Hematopoietic multipotent progenitor cell treated with erythropoietin and hydrocortisone succinate and interleukin-3 and kit ligand, for 6 days (in vitro differentiated cells): Measurements from ENCODE around the gene PTBP3.
A peak's percentile ranks its signal among the peaks of the same experiment; 100 is the strongest.

Experiments
- DNase-seq: peaks from one replicate; pipeline ENCODE4 v3.0.0-alpha.2; 2015

Gene PTBP3

DNA sequence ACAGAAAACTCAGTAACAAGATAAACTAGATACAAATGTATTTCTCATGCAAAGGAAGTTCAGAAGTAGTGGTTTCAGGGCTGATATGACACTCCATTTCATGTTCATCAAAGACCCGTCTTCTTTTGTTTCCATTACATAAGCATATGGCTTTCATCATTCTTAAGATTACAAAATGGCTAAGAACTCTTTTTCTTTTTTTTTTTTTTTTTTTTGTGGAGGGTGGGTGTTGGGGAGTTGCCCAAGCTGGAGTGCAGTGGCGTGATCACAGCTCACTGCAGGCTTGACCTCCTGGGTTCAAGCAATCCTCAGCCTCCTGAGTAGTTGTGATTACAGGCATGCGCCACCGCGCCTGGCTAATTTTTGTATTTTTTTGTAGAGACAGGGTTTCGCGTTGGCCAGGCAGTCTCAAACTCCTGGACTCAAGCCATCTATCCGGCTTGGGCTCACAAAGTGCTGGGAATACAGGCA lies 22.0 kb upstream of the PTBP3 start:
- DNase-seq = peak; percentile 49

GRCh38 chr9:112354081-112354743 lies 20.8 kb upstream of the PTBP3 start:
- no peak for DNase-seq

DNA sequence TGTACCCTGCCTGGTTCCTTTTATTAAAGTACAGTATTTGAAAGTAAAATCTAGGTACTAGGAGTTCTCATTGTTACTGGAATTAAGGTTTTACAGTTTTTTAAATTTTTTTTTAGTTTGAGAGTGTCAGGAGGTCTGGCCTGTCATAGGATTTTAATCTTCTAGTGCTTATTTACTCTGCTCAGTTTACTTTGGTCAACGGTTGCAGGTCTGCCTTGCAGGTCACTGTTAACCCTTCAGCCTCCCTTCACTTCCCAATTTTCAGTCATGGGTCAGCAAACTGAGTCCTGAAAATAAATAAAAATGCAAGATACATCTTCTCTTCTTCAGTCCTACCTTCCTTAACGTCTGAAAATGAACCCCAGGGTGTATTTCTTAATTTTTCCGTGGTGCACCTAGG lies 18.8 kb upstream of the PTBP3 start:
- no peak for DNase-seq

- no peak for DNase-seq
Measured at GRCh38 chr9:112351184-112351583, 17.8 kb upstream of the PTBP3 start.

DNA sequence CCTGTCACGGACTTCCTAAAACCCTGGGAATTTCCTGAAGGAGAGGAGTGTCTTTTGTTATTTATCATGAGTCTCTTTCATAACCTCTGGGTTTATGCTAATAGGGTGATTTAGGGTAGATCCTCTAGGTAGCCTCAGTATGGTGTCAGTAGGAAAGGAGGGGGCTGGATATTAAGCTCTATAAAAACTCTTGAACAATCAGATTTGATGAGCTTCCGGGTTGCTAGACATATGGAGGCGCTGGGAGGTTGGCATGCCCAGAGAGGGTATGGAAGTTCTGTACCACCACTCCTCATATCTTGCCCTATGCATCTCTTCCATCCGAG lies 15.6 kb upstream of the PTBP3 start:
- no peak for DNase-seq

DNA sequence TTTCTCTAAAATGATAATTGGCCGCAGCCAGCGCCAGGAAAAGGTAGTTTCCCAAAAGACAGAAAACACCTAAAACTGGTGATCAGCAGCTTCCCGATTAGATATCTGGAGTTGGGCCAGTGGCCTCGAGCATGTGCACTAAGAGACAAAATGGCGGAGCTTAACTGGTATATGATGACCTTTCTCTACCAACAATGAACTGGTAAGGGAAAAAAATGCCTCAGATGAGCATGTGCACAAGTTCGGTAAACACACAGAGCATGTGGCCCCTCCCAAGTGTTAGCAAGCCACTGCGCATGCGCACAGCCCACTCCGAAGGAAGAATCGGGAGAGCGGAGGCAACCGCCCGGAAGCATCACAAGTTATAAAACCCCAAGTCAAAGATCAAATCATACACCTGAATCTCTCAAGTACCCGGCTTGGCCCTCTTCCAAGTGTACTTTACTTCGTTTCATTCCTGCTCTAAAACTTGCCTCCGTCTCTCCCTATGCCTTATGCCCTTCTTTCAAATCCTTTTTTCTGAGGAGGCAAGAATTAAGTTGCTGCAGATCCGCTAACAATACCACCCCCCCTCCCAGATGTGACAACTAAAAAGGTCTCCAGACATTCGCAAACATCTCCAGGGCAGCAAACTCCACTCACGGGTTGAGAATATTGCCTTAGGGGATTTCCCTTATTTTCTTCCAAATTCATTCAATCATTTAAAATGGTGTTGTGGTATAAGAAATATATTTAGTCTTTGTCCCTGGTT lies 15.0 kb upstream of the PTBP3 start:
- DNase-seq = peak; percentile 82

DNA sequence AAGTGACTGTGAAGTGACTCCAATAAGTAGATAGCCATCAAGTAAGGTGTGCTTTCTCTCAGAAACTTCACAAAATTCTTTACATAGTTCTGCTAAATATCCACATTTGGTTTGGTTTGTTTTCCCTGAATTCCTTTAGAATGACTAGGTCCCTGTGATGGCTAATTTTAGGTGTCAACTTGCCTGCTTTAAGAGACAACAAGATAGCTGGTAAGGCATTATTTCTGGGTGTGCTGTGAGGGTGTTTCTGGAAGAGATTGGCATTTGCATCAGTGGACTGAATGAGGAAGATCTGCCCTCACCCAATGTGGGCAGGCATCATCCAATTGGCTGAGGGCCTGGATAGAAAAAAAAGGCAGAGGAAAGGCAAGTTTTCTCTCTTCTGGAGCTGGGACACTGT lies 8.3 kb upstream of the PTBP3 start:
- no peak for DNase-seq

DNA sequence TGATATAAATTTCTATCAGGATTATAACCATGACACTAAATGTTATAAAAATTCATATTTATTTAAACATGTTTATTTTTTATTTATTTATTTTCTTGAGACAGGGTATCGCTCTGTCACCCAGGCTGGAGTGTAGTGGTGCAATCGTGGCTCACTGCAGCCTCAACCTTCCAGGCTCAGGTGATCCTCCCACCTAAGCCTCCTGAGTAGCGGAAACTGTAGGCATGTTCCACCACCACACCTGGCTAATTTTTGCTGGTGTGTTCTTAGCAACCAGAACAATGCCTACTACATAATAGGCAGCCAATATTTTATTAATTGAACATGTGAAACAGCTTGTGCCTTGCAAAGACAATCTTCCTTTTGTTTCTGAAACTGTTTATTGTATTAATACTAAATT lies 6.5 kb upstream of the PTBP3 start:
- DNase-seq = no peak

DNA sequence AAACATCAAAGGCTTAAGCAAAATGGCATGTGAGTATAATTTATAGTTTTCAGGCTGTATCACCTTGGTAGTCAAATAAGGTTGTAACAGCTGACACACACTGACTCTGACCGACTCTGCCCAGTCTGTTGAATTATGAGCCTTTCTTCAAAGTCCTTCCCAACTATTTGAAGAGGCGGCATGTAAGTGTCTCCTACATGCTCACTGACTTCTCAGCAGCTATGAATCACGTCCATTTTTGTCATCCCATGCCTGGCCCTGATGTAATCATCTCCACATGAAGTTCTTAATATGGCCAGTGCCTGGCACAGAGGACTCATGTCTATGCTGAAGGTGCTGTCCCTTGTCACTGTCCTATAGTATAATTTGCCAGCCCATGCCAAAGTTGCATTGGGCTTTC lies 5.1 kb upstream of the PTBP3 start:
- DNase-seq = no peak

DNA sequence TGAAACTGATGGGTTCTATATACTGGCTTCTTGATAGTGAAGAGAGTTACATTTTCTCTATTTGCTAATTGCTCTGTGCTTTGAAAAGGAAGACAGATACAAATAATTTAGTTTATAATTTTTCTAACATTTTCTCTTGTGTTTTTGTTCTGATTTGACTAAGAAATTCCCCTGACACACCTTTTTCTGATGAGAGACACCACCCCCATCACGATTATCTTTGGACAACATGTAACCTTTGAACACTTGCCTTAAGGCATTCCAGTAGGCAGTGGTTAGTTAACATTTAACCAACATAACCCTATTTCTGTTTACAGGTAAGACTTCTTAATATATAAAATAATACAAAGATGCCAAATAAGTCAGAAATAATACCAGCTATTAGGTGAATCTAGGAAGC lies 4.1 kb upstream of the PTBP3 start:
- DNase-seq = no peak

DNA sequence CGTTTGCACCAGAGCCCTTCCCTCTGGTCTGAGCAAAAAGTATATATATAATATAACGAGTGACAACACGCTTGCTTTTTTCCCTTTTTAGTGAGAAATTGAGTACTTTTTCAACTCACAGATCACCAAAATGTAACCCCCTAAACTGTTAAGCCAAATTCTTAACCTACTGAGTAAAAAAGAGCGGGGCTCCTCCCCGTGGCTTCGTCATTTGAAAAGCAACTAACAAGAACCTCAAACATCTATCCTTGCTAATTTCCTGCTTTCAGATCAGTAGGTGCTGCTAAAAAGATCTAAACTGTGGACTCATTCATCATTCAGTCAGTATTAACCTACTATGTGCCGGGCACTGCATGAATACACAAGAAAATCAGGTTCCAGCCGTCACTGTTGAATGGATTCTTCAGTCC lies 1.0 kb upstream of the PTBP3 start:
- DNase-seq = peak; percentile 74

DNA sequence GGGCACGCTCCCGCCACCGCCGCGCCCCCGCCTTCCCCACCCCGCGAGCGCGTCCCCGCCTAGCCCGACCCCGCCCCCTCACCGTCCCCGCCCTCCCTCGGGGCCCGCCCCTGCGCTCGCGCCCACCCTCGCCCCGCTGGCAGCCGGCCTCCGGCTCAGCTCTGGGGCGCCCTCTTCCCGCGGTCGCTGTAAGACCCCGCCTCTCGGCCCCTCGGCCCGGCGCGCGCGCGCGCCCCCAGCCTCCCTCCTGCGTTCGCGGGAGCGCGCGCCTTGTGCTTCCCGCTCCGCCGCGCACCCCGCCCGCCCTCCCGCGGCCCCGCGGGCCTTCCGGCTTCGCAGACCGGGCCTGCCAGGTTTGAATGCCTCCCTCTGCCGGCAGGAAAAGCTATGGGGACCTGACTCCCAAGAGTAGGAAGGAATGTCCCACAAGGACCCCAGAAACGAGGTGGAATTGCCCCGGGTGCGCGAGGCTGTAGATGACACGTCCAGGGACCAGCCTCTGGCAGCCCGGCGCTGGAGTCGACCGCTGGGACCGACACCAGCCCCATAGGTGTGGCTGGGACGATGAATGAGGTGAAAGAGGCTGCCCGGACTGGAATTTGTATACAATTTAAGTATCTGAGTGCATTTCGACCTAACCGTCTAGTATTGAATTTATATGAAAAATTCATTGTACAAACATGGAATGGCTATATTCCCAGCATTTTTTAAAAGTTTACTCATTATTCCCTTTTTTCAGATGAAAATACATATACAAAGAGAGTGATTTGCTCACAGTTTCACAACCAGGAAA lies 416 bp upstream of the PTBP3 start:
- DNase-seq = peak; percentile 97

GRCh38 chr9:112332674-112332976 lies 794 bp downstream of the PTBP3 start:
- no peak for DNase-seq

GRCh38 chr9:112332214-112332613 lies 1.2 kb downstream of the PTBP3 start:
- DNase-seq = peak; percentile 39

GRCh38 chr9:112331674-112331952 lies 1.8 kb downstream of the PTBP3 start:
- DNase-seq = peak; percentile 45

- no peak for DNase-seq
Measured at GRCh38 chr9:112328545-112328944, 4.9 kb downstream of the PTBP3 start.

GRCh38 chr9:112327718-112328450 lies 5.5 kb downstream of the PTBP3 start:
- DNase-seq = no peak

DNA sequence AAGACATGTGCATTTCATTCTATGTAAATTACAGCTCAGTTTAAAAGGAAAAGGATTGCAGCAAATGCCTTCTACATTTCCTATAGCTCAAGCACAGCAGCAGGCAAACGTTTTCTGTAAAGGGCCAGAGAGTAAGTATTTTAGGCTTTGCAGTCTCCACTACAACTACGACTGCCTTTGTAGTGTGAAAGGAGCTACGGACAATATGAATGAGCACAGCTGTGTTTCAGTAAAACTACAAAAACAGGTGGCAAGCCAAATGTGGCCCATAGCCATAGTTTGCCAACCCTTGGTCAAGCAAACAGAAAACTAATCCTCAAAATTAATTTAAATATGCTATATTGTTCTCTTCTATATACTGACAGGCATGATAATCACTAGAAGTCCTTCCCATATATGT lies 7.2 kb downstream of the PTBP3 start:
- DNase-seq = no peak

DNA sequence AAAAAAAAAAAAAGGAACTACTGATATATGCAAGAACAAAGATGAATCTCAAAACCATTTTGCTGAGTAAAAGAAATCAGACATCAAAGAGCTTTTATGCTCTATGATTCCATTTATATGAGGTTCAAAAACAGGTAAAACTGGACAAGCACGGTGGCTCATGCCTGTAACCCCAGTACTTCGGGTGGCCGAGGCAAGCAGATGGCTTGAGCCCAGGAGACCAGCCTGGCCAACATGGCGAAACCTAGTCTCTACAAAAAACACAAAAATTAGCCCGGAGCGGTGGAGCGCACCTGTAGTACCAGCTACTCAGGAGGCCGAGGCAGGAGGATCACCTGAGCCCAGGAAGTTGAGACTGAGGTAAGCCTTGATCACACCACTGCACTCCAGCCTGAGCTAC lies 7.8 kb downstream of the PTBP3 start:
- no peak for DNase-seq

- DNase-seq = no peak
Measured at GRCh38 chr9:112325127-112325526, 8.3 kb downstream of the PTBP3 start.

GRCh38 chr9:112323378-112323854 lies 10.0 kb downstream of the PTBP3 start:
- DNase-seq = no peak

- no peak for DNase-seq
Measured at GRCh38 chr9:112322701-112323377, 10.6 kb downstream of the PTBP3 start.
